PC-9 (cell line): ENCODE measurements around the gene RASAL3. TPM values are rescaled to one million over a fixed set of nuclear protein-coding genes. Genes with fewer than 3 reads are reported as not detected.

ENCODE experiments used
- BruUV-seq: library from RNA; stranded (reverse); fragments of 400-500 nt; replicated peaks from 2 replicates; lab custom pipeline; 2021; lab: Mats Ljungman, UMichigan
- CTCF ChIA-PET: fragments of 300-600 bp; sonication (Branson Sonifier 250); formaldehyde crosslinking; loops from one replicate; lab custom pipeline; 2022; ENCODE audit warnings: antibody characterized with exemption; lab: Charles Lee
- POLR2A ChIA-PET: fragments of 300-600 bp; sonication (Branson Sonifier 250); formaldehyde crosslinking; loops from one replicate; lab custom pipeline; 2022; ENCODE audit warnings: antibody characterized with exemption; ENCODE audit not compliant: unreplicated experiment; lab: Charles Lee
- DNase-seq, 2 experiments: peaks; one replicate each; pipeline versions ENCODE4 v3.0.0 to v3.0.0-alpha.2; 2015 to 2022; ENCODE audit warnings: mixed read lengths in 1 of 2
- H2AFZ ChIP-seq: fragments of 200-600 bp; sonication (generic); 2 replicates; pipeline ENCODE4 v1.8.1; 2017; ENCODE audit warnings: antibody characterized with exemption
- H3F3A ChIP-seq: fragments of 200-600 bp; sonication (generic); 2 replicates; pipeline ENCODE4 v1.8.1; 2017; ENCODE audit warnings: antibody characterized with exemption, mild to moderate bottlenecking, low read depth; ENCODE audit not compliant: insufficient read depth
- H3K27ac ChIP-seq: fragments of 200-600 bp; sonication (generic); 2 replicates; pipeline ENCODE4 v1.6.1; 2016; ENCODE audit warnings: mixed run types
- H3K27me3 ChIP-seq: fragments of 200-600 bp; sonication (generic); 2 replicates; pipeline ENCODE4 v1.6.1; 2016; ENCODE audit warnings: low read depth, mixed run types; ENCODE audit not compliant: insufficient read depth
- H3K36me3 ChIP-seq: fragments of 200-600 bp; sonication (generic); 2 replicates; pipeline ENCODE4 v1.6.1; 2016; ENCODE audit warnings: low read depth, mixed run types
- H3K4me1 ChIP-seq: fragments of 200-600 bp; sonication (generic); replicated peaks from 2 replicates; pipeline ENCODE4 v1.6.1; 2016; ENCODE audit warnings: mixed run types; ENCODE audit not compliant: insufficient read depth
- H3K4me2 ChIP-seq: fragments of 200-600 bp; sonication (generic); 2 replicates; pipeline ENCODE4 v1.6.1; 2017; ENCODE audit warnings: mixed run types
- H3K4me3 ChIP-seq: fragments of 200-600 bp; sonication (generic); 2 replicates; pipeline ENCODE4 v1.6.1; 2016; ENCODE audit warnings: mixed run types
- H3K79me2 ChIP-seq: fragments of 200-600 bp; sonication (generic); 2 replicates; pipeline ENCODE4 v1.6.1; 2017; ENCODE audit warnings: low read depth, mixed run types
- H3K9me2 ChIP-seq: fragments of 200-600 bp; sonication (generic); 2 replicates; pipeline ENCODE4 v1.8.1; 2017; ENCODE audit warnings: mild to moderate bottlenecking; ENCODE audit not compliant: insufficient read depth
- H3K9me3 ChIP-seq: fragments of 200-600 bp; sonication (generic); 2 replicates; pipeline ENCODE4 v1.8.1; 2016; ENCODE audit warnings: low read depth; ENCODE audit not compliant: insufficient read depth
- H4K20me1 ChIP-seq: fragments of 200-600 bp; sonication (generic); 2 replicates; pipeline ENCODE4 v1.8.1; 2017; ENCODE audit not compliant: insufficient read depth
- CTCF ChIP-seq: fragments of 200-600 bp; sonication (generic); conservative IDR thresholded peaks from 2 replicates; pipeline ENCODE4 v1.6.1; 2017; ENCODE audit warnings: mixed run types, antibody characterized with exemption, mild to moderate bottlenecking, moderate library complexity
- EZH2 ChIP-seq: fragments of 200-600 bp; sonication (generic); IDR thresholded peaks from 2 replicates; pipeline ENCODE4 v1.8.0; 2017; ENCODE audit warnings: antibody characterized with exemption, low read depth
- intact Hi-C: fragments of 100-400 bp; cut with micrococcal nuclease; formaldehyde crosslinking; loops from one replicate; pipeline ENCODE4 v1.10.0; 2022; ENCODE audit not compliant: unreplicated experiment
- total RNA-seq: library from RNA; stranded (reverse); gene quantifications from 2 replicates; pipeline ENCODE4 v1.2.3, GENCODE V29; 2021

The RASAL3 gene
- total RNA-seq, 1 experiment from 2014 or later, result not detected

DNA sequence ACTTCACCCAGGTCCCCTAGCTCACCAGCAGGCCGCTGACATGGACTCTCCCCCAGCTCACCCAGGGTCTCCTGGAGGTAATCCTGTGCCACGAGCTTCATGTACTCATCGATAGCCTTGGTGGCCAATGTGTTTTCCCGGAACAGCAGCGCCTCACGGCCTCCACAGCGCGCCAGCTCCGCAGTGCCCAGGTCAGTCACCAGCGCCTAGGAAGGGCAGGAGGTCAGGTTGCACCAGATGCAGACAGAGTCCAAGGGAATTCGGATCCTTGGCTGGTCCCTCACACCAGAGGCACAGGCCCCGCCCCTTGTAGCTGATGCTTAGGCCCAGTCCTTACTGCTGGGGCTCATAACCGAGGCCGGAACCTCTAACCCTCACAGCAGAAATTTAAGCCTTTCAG, 7.9 kb downstream of the RASAL3 start:
- Histone ChIP-seq H4K20me1 (no peaks in the 10 kb centered on the region; the same call in 1 of the 2 replicates), H3K9me2 (no peaks in the 10 kb centered on the region), H3K79me2 (no peaks in the 10 kb centered on the region), H2AFZ (no peak overlapping the region), H3K27ac (no peak overlapping the region), H3K4me1 (peaks cover 10% of the 10 kb centered on the region; the same call in 1 of the 2 replicates), H3F3A (peaks cover 7% of the 10 kb centered on the region; the same call in 1 of the 2 replicates), H3K27me3 (no peaks in the 10 kb centered on the region), H3K9me3 (no peaks in the 10 kb centered on the region), H3K36me3 (no peaks in the 10 kb centered on the region), H3K4me3 (no peak overlapping the region), H3K4me2 (no peak overlapping the region)
- intact Hi-C loops, result no loop called here
- POLR2A ChIA-PET, result no interaction called here
- no TSS peak for BruUV-seq
- TF ChIP-seq EZH2 (no peak), CTCF (no peak)
- CTCF ChIA-PET, result no interaction called here
- no peak for DNase-seq

GRCh38 chr19:15455996-15456395, 8.3 kb downstream of the RASAL3 start:
- ChIA-PET CTCF (no interaction called here), POLR2A (no interaction called here)
- H3K4me1 ChIP-seq, result peaks cover 10% of the 10 kb centered on the region; the same call in 1 of the 2 replicates
- H3K9me3 ChIP-seq, result no peaks in the 10 kb centered on the region
- no TSS peak for BruUV-seq
- TF ChIP-seq EZH2 (no peak), CTCF (no peak)
- no peak for DNase-seq
- H2AFZ ChIP-seq, result no peak overlapping the region
- no peaks in the 10 kb centered on the region for H3K27me3 ChIP-seq
- no peak overlapping the region for H3K4me2 ChIP-seq
- H4K20me1 ChIP-seq, result no peaks in the 10 kb centered on the region; the same call in 1 of the 2 replicates
- intact Hi-C loops, result no loop called here
- H3K79me2 ChIP-seq, result no peaks in the 10 kb centered on the region
- H3K4me3 ChIP-seq, result no peak overlapping the region
- H3K27ac ChIP-seq, result no peak overlapping the region
- no peaks in the 10 kb centered on the region for H3K9me2 ChIP-seq
- H3F3A ChIP-seq, result peaks cover 11% of the 10 kb centered on the region; the same call in 1 of the 2 replicates
- no peaks in the 10 kb centered on the region for H3K36me3 ChIP-seq

GRCh38 chr19:15453906-15454860, 10.2 kb downstream of the RASAL3 start:
- no TSS peak for BruUV-seq

More at GRCh38 chr19:15453906-15454860, 10.2 kb downstream of the RASAL3 start:
- Histone ChIP-seq H3F3A (peaks cover 21% of the 10 kb centered on the region), H3K4me3 (no peak overlapping the region), H3K79me2 (no peaks in the 10 kb centered on the region), H3K9me2 (no peaks in the 10 kb centered on the region), H3K4me2 (no peak overlapping the region), H4K20me1 (no peaks in the 10 kb centered on the region), H3K9me3 (no peaks in the 10 kb centered on the region), H3K27me3 (no peaks in the 10 kb centered on the region), H2AFZ (no peak overlapping the region), H3K36me3 (no peaks in the 10 kb centered on the region), H3K27ac (no peak overlapping the region), H3K4me1 (peaks cover 10% of the 10 kb centered on the region; the same call in 1 of the 2 replicates)
- no peak for DNase-seq
- POLR2A ChIA-PET, result interaction anchor here (0.5 to 0.9 kb wide), 3 partner anchors 9 to 382 kb away, joined by 3 to 6 read pairs (median 5); no protein-coding TSS in a partner anchor
- intact Hi-C loops, result no loop called here
- TF ChIP-seq EZH2 (no peak), CTCF (peak; percentile 43)
- CTCF ChIA-PET, result no interaction called here
